ENCODE data around the gene FAT1. TPM values are rescaled to one million over a fixed set of nuclear protein-coding genes. Genes with fewer than 3 reads are reported as not detected.

The FAT1 gene
- total RNA-seq, 1 experiment from 2014 or later: 197 TPM

DNA sequence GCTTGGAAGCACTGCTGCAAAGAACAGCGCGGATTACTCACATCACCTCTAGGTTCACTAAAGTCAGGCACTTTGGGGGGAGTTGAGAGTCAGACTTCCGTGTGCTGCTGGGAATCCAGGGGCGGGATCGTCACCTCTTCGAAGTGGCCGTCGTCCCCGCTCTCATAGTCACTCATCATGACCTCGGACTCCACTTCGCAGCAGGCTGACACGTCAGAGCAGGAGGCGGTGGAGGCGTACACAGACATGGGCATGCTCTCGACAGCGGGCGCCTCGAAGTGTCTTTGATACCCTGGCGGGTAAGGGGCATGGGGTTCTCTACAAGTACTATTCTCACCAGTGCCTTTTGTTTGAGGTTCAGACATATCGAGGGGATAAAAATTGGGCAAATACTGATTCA, 135.2 kb downstream of the FAT1 start:
- BruUV-seq (replicated peaks): TSS peak; percentile 64
- Mint-ChIP-seq H3K27me3 (ENCODE audit: unreplicated experiment) (no peaks in the 10 kb centered on the region), H3K4me1 (ENCODE audit: low read depth, unreplicated experiment) (no peaks in the 10 kb centered on the region), H3K9me3 (ENCODE audit: low read depth, unreplicated experiment) (no peaks in the 10 kb centered on the region), H3K36me3 (ENCODE audit: insufficient read depth, unreplicated experiment) (peaks cover 5% of the 10 kb centered on the region), H3K4me3 (ENCODE audit: low read depth, unreplicated experiment) (no peak overlapping the region), H3K27ac (ENCODE audit: unreplicated experiment) (no peak overlapping the region)
- intact Hi-C loops (cut with micrococcal nuclease; ENCODE audit: unreplicated experiment): no loop called here
- no peak for DNase-seq
- TF ChIP-seq CTCF (IDR thresholded peaks at IDR 0.05; ENCODE audit: unreplicated experiment): no peak
- CTCF ChIA-PET: no interaction called here

GRCh38 chr4:186587416-186588018, 136.1 kb downstream of the FAT1 start:
- BruUV-seq (replicated peaks): no TSS peak
- no peak overlapping the region for H3K27ac Mint-ChIP-seq (ENCODE audit: unreplicated experiment)
- no peak overlapping the region for H3K4me3 Mint-ChIP-seq (ENCODE audit: low read depth, unreplicated experiment)
- H3K9me3 Mint-ChIP-seq (ENCODE audit: low read depth, unreplicated experiment): no peaks in the 10 kb centered on the region
- H3K36me3 Mint-ChIP-seq (ENCODE audit: insufficient read depth, unreplicated experiment): peaks cover 4% of the 10 kb centered on the region
- DNase-seq: peak; percentile 70
- no peaks in the 10 kb centered on the region for H3K27me3 Mint-ChIP-seq (ENCODE audit: unreplicated experiment)
- no peaks in the 10 kb centered on the region for H3K4me1 Mint-ChIP-seq (ENCODE audit: low read depth, unreplicated experiment)
- CTCF ChIA-PET: no interaction called here
- intact Hi-C loops (cut with micrococcal nuclease; ENCODE audit: unreplicated experiment): loop anchor here (1.0 to 2.0 kb wide), 2 partner anchors 115 to 290 kb away; no protein-coding TSS in a partner anchor
- TF ChIP-seq CTCF (IDR thresholded peaks at IDR 0.05; ENCODE audit: unreplicated experiment): peak; percentile 63

DNA sequence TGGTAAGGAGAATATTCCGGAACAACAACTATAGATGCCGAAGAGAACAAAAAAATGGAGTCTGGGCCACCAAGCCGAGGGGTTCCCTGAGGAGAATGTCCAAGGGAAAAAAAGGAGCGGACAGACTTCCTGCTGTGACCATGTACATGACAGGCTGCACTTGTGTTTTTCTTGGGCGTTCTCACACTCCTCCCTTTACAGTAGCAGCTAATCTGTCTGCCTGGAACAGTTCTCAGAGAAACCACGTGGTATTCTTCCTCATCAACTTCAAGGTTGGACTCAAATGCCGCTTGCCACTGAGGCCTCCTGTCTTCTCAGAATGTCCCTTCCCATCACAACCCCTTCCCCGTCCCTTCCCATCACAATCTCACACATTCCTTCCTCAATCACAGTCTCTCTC, 137.5 kb downstream of the FAT1 start:
- Mint-ChIP-seq H3K9me3 (ENCODE audit: low read depth, unreplicated experiment) (no peaks in the 10 kb centered on the region), H3K27me3 (ENCODE audit: unreplicated experiment) (no peaks in the 10 kb centered on the region), H3K36me3 (ENCODE audit: insufficient read depth, unreplicated experiment) (peaks cover 7% of the 10 kb centered on the region), H3K4me3 (ENCODE audit: low read depth, unreplicated experiment) (no peak overlapping the region), H3K4me1 (ENCODE audit: low read depth, unreplicated experiment) (no peaks in the 10 kb centered on the region), H3K27ac (ENCODE audit: unreplicated experiment) (no peak overlapping the region)
- CTCF ChIA-PET: no interaction called here
- intact Hi-C loops (cut with micrococcal nuclease; ENCODE audit: unreplicated experiment): loop anchor here (2.0 kb wide), 1 partner anchor 113 kb away; no protein-coding TSS in a partner anchor
- TF ChIP-seq CTCF (IDR thresholded peaks at IDR 0.05; ENCODE audit: unreplicated experiment): no peak
- no peak for DNase-seq
- BruUV-seq (replicated peaks): no TSS peak

GRCh38 chr4:186584912-186585311, 138.7 kb downstream of the FAT1 start:
- H3K27ac Mint-ChIP-seq (ENCODE audit: unreplicated experiment): peak overlapping the region; percentile 31
- no peaks in the 10 kb centered on the region for H3K9me3 Mint-ChIP-seq (ENCODE audit: low read depth, unreplicated experiment)
- no peaks in the 10 kb centered on the region for H3K27me3 Mint-ChIP-seq (ENCODE audit: unreplicated experiment)
- CTCF ChIA-PET: no interaction called here
- TF ChIP-seq CTCF (IDR thresholded peaks at IDR 0.05; ENCODE audit: unreplicated experiment): no peak
- BruUV-seq (replicated peaks): no TSS peak
- intact Hi-C loops (cut with micrococcal nuclease; ENCODE audit: unreplicated experiment): no loop called here
- H3K4me3 Mint-ChIP-seq (ENCODE audit: low read depth, unreplicated experiment): no peak overlapping the region
- no peak for DNase-seq
- H3K36me3 Mint-ChIP-seq (ENCODE audit: insufficient read depth, unreplicated experiment): peaks cover 7% of the 10 kb centered on the region
- no peaks in the 10 kb centered on the region for H3K4me1 Mint-ChIP-seq (ENCODE audit: low read depth, unreplicated experiment)
